GM18868 (cell line): ENCODE results near the gene CISH.
A peak's percentile ranks its signal among the peaks of the same experiment; 100 is the strongest.

ENCODE experiments used
- ATAC-seq: cut with Tn5 transposase; IDR thresholded peaks from one replicate; pipeline ENCODE4 v1.9.1; 2021; ENCODE audit warnings: mild to moderate bottlenecking, moderate library complexity; ENCODE audit not compliant: unreplicated experiment

CISH gene

GRCh38 chr3:50600141-50600753, 11.3 kb downstream of the CISH start:
- ATAC-seq, result no peak

GRCh38 chr3:50599716-50600118, 11.9 kb downstream of the CISH start:
- no peak for ATAC-seq

DNA sequence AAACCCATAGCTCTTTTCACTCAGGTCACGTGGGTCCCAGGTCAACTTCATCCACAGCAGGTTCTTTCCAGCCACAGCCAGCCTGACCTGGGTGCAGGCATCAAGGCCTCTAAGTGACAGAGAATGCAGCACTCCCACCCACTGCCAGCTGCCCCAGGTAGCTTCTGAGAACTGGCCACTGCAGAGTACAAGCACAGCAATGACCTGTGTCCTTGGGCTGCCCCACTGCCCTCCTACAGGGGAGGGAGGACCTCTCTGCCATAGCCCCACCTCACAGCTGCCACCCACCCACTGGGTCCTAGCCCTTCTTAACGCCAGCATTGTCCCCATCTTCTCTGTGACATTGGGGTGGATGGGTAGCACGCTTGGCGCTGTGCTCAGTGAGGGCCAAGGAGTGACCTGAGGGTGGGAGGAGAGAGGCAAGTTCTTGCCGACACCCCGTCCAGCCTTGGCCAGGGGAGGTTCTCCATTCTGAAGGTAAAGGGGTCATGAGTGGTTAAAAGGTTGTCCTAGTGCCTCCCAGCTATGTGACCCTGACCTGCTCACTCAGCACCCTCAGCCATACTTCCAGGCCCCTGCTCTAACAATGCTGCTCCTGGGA, 12.4 kb downstream of the CISH start:
- ATAC-seq, result no peak

DNA sequence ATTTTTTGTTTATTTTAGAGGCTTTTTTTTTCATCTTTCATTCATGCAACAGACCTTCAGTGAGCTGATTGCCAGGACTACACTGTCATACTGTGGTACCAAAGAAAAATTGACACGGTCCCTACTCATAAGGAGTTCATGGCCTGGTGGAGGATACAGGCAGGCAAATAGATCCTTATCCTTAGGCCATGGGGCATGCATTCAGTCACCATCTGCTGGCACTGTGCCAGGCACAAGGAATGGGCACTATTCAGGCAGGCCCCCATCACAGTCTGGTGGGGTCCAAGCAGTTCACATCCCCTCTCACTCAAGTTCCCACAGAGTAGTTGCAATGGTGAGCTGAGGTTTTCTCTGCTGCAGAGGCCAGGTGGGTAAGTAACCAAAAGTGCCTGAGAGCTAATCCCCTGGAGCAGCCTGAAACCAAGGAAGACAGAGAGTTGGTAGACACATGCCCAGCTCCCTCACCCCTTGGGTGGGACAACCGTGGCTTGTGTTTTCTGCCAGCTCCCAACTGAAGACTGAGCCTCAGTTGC, 17.3 kb downstream of the CISH start:
- no peak for ATAC-seq

DNA sequence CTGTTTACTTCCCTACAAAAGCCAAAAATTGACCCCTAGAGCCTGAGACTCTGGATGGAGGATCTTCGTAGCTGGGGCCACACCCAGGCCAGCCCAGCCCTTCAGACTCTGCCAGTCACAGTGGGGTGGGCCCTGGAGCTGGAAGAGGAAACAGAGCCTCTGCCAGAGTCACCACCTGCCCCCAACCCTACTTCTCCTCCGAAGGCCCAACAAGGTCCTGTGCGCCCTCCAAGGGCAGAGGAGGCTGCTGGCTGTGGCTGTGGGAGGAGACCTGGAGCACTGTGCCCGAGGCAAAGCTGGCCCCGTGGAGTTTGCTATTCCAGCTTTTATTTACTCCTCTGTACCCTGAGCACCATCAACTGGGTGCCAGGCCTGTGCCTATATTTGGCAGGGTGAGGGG, 19.0 kb downstream of the CISH start:
- ATAC-seq, result no peak

GRCh38 chr3:50591196-50591741, 20.3 kb downstream of the CISH start:
- peak; percentile 4 for ATAC-seq

DNA sequence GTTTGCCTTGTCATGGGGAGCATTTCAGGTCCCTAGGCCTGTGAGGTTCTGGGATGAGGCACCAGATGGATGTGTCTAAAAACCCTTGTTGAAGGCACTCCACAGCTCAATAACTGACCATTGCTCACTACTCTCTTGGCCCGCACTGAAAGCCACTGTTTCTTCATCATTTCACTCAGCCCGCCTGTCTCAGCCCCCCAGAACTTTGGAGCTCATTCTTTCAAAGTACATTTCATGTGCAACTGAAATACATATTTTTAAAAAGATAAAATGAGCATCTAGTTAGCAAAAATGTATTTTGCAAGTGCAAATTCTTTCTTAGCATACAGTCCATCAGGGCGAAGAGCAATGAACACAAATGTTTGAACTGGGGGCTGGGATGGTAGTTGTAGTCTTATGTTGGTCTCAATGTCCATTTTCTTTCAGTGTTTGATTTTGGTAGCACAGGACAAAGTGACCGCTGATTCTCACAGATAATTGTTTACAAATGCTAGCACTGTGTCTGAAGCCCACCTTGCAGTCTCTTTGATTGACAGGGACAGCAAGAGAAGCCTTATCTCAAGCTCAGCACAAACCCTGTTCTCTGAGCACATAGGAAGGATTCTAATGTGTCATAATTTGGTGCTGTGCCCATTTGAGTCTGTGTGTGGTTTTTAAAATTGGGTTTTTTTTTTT, 22.7 kb downstream of the CISH start:
- no peak for ATAC-seq

DNA sequence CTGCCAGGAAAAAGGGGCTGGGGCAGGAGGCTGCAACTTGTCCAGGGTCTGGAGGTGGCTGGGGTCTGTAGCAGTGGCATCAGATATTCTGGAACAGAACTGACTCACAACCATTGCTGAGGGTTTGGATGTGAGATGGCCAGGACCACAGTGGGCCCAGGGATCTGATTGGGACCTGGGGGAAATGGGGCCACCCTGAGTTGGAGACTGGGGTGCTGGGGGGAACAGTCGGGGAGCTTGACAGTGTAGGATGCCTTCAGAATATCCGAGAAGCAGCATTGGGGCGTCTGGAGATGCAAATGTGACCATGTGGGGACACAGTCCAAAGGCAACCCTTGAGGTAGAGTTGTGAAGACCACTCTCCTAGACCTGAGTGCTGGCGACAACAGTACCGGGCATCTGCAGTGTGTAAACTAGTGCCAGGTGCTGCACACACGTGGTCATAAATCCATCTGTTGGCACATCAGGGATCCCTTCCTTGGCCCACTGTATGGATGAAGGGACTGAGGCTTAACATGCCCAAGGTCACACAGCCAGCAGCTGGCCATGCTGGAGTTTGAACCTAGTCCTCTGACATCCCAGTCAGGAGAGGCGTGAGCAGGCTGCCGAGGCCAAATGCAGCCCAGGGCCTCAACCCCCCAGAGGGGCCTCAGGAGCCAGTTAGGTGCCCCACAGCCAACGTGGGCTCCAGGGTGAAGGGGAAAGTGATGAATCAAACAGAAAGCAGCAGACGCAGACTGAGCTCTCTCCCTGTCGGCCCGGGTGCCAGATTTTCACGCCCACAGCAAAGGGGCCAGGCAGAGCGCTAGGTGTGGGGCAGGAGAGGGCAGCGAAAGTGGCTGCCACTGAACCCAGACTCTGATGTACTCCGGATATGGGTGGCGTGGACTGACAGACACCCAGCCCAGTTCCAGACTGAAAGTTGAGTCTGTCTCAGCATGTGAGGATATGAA, 23.5 kb downstream of the CISH start:
- ATAC-seq, result peak; percentile 49

DNA sequence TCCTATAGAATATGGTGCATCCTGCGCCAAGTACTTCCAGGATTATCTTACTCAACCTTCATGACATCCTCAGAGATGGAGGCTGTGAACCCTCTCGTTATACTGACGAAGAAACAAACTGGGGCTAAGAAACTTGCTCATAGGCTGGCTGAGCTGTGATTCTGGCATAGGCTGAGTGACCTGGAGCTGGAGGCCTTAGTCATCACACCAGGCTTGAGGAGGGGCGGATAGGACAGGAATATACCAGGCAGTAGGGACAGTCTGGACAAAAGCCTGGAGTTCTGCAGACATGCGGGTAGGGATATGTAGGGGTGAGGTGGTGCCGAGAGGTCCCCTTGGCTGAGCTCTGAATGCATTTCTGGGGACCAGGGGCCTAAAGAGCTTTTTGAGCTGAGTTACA, 24.2 kb downstream of the CISH start:
- no peak for ATAC-seq

- no peak for ATAC-seq
Observed at GRCh38 chr3:50586763-50587070, 24.9 kb downstream of the CISH start.

- peak; percentile 51 for ATAC-seq
Observed at GRCh38 chr3:50585919-50586762, 25.4 kb downstream of the CISH start.

DNA sequence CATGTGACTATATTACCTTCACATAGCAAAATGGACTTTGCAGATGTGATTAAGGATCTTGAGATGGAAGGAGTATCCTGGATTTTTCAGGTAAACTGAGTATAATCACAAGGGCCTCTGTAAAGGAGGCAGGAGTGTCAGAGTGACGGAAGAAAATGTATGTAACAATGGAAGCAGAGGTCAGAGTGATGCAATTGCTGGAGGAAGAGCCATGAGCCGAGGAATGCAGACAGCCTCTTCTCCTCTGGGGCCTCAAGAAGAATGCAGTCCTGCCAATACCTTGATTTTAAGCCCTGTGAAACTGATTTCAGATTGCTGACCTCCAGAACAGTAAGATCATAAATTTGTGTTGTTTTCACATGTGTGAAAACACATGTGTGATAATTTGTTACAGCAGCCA, 27.2 kb downstream of the CISH start:
- no peak for ATAC-seq

DNA sequence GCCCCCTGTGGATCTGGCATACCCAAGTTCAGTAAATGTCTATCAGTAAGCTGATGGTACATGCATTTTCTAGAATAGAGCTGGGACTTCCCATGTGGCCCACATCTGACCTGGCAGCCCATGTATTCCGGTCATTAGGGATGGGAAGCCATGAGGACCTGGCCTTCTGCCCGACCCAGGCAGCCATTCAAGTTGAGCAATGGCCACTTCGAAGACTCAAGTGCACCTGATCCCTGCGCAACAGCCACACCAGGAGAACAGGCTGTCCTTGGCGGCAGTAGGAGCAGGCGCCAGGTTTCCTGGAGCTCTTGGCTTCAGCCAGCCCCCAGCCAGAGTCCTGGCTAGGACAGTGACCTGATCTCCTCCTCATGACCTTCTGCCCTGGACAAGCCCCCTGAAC, 27.7 kb downstream of the CISH start:
- no peak for ATAC-seq

GRCh38 chr3:50582083-50582482, 29.5 kb downstream of the CISH start:
- ATAC-seq, result no peak

DNA sequence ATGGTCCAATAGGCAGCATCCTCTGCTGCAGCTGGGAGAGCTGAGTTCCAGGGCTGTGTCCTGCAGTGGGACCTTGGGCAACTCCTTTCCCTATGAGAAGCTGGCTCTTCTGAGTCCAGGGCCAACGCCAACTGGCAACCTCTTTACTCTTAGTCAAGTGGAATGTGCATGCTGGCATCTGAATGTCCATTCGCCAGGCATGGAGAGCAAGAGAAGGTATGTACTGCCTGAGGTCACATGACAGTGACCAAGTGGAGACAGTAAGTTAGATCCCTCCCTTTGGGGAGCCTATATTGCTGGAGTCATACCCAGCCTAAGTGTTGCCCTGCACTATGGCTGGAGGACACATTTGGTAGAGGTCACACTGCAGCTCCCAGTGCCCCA, 30.1 kb downstream of the CISH start:
- ATAC-seq, result no peak

- ATAC-seq, result no peak
Observed at GRCh38 chr3:50580683-50581458, 30.7 kb downstream of the CISH start.

- no peak for ATAC-seq
Observed at GRCh38 chr3:50577348-50577747, 34.2 kb downstream of the CISH start.

- ATAC-seq, result no peak
Observed at GRCh38 chr3:50575372-50575771, 36.2 kb downstream of the CISH start.

- ATAC-seq, result no peak
Observed at GRCh38 chr3:50574444-50574831, 37.1 kb downstream of the CISH start.
